ENCODE data around the gene DCP1A.

DNA sequence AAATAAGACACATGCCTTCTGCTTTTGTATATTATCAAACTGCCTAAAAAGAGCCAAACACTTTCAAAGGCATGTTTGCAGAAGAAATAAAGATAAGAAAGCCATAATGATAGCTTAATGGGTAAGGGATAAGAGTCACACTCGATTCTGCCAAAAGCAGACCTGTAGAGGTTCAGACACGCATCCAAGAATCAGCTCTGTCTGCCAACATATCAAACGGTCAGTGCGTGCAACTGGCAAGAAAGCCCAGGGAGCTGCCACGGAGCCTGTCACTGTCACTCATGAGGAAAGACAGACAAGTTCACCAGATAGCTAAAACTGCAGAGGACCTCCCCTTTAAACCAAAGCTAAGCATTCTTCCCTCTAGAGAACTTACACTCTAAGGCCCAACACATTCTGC, 23.2 kb downstream of the DCP1A start:
- TF ChIP-seq, protein P1, sequence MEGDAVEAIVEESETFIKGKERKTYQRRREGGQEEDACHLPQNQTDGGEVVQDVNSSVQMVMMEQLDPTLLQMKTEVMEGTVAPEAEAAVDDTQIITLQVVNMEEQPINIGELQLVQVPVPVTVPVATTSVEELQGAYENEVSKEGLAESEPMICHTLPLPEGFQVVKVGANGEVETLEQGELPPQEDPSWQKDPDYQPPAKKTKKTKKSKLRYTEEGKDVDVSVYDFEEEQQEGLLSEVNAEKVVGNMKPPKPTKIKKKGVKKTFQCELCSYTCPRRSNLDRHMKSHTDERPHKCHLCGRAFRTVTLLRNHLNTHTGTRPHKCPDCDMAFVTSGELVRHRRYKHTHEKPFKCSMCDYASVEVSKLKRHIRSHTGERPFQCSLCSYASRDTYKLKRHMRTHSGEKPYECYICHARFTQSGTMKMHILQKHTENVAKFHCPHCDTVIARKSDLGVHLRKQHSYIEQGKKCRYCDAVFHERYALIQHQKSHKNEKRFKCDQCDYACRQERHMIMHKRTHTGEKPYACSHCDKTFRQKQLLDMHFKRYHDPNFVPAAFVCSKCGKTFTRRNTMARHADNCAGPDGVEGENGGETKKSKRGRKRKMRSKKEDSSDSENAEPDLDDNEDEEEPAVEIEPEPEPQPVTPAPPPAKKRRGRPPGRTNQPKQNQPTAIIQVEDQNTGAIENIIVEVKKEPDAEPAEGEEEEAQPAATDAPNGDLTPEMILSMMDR (IDR thresholded peaks at IDR 0.05), result no peak
- TF ChIP-seq EP300 (IDR thresholded peaks at IDR 0.05), result no peak
- no peak for TF ChIP-seq POLR2A (IDR thresholded peaks at IDR 0.05)

Data from tibial nerve (tissue), 4 donors.